Activated CD8-positive, alpha-beta memory T cell treated with anti-CD3 and anti-CD28 coated beads for 1 hour (primary cell): ENCODE measurements around the gene MYADML2.

Experiments used
- DNase-seq, 2 donors: peaks; one replicate each; pipeline ENCODE4 v3.0.0-alpha.2; 2020; ENCODE audit warnings: low read depth in 1 of 2; ENCODE audit errors: extremely low read depth in 1 of 2

The MYADML2 gene

DNA sequence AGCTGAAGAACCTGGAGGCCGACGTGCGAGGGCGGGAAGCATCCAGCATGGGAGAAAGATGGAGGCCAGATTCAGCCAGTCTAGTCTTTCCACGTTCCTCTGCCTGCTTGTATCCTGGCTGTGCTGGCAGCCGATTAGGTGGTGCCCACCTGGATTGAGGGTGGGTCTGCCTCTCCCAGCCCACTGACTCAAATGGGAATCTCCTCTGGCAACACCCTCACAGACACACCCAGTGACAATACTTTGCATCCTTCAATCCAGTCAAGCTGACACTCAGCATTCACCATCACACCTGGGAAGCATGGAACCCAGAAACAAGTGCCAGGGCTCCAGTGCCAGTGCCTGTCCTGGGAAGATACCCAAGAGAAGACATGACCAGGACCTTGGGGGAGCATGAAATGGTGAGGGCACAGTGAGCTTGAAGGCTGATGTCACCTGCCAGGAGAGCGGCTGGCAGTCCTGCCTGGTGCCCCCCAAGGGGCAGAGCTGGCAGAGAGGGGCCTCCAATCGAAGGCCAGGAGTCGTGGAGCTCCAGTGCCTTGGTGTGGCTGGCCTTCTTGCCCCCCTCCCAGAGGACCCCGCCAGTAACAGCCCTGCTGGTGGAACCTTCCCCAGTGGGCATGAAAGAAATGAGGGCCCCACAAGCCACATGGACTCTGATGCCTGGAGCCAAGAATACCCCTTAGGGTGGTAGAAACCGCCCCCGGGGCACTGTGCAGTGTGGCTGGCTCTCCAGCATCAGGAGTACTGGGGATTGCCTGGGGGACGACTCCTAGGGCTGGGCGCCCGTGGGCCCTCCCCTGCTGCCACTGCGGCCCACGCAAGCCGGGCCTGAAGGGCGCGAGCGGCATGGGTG lies 45.6 kb downstream of the MYADML2 start:
- DNase-seq: no peak

DNA sequence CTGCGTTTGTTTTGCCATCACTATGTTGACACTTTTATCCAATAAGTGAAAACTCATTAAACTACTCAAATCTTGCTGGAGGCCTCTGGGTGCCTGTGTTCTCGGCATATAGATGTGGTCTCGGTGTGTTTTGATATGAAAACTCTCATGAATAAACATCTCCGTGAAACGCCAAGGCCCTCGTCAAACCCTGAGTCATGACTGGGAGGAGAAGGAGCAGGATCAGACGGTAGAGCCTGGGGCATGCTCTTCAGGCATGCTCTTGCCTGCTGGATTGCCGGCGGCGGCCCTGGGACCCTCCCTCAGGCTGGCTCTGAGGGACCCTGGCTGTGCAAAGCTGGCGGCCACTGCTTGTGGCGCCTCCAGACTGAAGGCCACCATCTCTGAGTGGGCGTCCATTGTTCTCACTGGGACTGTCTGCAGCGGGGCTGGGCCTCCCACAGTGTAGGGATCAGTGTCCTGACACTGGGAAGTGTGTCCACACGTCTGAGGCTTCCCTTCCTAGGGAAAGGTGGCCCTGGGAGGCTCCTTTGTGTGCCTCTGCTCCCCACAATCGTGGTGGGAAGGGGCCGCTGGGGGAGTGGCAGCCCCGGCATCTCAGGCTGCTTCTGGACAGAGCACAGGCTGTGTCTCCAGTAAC lies 46.7 kb downstream of the MYADML2 start:
- no peak for DNase-seq

DNA sequence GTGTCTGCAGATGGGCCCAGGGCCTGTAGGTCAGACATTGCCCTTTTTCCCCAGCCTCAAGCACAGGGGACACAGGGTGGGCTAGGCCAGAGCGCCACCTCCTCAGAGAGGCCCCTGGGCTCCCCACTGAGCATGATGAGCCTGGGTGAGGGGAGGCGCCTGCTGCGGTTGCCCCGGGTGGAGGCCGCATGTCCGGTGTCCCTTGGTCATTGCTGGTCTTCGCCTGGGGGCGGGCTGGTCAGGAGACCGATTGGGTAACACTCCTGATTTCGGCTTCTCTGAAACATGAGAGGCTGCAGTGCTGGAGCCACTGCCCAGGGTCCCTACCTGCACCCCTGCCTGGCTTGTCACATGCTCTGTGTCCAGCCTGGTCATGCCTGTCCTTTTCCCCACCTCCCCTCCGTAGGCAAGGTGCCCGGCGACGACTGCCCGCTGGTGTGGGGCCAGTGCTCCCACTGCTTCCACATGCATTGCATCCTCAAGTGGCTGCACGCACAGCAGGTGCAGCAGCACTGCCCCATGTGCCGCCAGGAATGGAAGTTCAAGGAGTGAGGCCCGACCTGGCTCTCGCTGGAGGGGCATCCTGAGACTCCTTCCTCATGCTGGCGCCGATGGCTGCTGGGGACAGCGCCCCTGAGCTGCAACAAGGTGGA lies 47.4 kb downstream of the MYADML2 start:
- DNase-seq: no peak

DNA sequence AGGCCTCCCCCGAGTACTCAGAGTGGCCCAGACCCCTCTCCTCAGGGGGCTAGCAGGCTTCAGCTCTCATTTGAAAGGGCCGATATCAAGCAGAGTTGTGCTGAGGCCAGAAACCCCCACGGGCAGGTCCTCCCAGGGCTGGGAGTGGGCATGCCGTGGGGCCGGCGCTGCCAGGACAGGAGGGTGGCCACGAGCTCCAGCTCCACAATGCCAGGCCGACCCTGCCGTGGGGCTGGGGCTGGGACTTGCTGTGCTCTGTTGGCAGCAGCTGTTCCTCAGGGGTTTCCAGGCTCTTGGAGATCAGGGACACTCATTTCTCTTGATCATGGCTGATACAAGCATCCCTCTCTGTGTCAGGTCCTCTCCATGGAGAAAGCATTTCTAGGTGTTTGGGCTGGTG lies 48.1 kb downstream of the MYADML2 start:
- no peak for DNase-seq

DNA sequence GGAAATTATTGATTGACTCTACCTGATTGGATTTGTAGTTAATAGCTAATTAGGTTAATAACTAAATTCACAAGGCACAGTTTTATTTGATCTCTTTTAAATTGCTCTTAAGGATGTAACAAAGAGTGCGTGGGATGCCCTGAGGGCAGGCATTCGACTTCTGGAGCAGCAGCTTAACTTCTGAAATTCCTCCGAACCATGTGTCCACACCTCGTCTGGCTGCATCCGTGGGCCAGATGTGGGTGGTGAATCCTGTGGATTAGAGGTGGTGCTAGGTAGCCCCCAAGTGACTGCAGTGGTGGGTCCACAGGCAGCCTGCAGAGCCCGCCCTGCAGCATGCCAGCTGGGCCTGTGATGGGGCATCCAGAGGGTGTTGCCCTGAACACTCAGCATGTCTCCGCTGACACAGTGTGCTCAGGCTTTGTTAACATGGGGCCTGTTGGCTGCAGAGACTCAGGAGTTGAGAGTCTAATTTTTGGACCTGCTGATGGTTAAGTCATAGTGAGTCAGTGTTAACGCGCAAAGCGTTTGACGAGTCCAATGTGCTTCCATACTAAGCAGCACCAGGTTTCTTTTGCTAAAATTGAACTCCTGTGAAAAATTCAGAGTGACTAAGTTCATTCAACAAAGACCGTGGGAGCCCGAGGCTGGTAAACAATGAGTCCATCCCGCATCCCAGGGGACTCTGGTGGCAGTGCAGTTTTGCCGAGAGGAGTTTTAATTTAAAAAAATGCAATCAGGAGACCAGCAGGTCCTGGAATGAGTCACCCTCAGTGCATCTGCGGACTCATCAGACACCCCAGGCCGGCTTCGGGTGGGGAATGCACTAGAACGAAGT lies 48.8 kb downstream of the MYADML2 start:
- DNase-seq: no peak

DNA sequence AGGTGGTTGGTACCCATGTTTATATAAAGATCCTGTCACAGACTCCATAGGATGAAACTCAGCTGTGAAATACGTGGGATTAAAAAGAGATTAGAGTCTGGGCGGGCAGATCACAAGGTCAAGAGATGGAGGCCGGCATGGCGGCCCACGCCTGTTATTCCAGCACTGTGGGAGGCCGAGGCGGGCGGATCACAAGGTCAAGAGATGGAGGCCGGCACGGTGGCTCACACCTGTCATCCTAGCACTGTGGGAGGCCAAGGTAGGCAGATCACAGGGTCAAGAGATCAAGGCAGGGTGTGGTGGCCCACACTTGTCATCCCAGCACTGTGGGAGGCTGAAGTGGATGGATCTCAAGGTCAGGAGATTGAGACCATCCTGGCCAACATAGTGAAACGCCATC lies 51.6 kb downstream of the MYADML2 start:
- no peak for DNase-seq

DNA sequence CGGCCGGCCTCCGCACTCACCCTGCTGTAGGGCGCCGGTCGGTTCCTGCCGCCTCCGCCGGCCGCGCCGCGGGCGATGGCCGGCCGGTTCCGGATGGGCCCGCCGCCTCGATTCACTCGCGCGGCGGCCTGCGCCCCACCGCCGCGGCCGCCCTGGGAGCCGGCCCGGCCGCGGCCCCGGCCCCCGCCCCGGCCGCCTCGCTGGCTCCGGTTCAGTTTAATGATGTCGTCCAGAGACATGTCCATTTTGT lies 55.8 kb downstream of the MYADML2 start:
- no peak for DNase-seq

DNA sequence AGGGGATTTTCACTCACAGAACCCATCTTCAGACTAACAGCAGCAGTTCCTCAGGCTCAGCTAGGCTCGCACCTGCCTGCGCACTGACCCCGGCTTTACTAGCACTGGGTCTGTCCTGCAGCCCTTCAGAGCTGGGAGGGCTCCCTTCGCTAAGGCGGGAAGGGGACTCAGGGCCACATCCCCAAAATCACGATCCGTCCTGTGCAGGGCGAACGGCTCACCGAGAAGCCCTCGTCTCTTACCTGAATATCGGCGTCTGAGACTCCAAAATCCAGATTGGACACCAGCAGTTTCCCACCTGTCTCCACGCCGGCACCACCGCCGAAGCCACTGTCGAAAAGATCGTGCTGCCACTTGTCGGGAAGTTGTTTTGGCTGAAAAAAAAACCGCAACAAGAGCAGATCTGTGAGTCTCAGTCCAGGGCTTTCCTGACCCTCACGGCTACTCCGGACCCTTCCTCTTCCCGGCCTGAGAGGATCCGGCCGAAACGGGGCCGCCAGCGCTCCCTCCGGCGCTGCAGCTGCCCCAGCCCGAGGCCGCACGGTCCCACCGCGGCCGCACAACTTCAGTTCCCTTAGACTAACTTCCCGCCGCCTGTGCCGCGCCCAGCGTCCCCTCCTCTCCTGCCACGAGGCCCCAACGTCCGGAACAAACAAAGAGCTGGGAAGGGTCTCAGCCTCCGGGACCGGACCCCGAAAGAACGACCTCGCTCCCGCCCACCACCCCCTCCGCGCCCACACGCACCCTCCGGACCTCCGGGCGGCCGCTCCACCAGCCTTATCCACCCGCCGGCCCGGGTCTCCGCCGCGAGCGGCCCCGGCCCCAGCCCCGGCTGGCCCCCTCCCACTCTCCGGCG lies 56.4 kb downstream of the MYADML2 start:
- no peak for DNase-seq
